Amniotic stem cell (primary cell): ENCODE data around the gene BPGM.

ENCODE experiments used
- DNase-seq: peaks from one replicate; lab custom pipeline; 2025; lab: John Stamatoyannopoulos, UW

The BPGM gene

DNA sequence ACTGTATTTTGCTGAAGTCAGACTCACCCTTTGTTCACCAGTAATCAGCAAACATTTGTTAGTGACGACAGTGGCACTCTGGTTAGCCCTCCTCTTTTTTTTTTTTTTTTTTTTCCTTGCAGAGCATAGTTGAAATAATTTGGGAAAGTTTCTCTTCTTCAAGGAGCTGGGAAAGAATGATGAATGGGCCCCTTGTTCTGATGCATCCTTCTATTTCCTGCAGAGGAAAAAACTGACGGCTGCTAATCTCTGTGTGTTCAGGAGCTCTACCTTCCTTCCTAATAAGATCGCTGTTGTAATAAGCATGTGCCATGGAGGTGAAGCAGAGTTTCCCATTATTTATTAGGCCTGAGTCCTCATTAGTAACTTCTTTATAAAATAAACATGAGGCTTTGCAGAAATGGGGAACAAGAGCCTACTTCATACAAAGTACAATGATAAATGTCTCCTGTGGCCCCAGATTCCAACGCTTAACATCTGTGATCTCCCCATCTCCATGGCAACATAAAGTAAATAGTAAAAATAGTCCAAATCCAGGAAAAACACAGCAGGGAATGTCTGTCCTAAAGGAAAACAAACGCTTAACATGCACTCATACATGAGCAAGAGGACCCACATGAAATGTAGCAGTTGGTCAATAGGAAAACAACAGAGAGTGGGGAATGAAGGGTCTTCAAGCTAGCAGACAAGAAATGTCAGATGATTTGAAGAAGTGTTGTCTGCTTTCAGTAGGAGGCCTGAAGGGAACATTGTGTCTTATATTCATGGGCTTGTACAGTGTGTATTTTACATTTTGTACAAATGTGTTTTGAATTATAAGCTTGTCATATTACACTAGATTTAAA is 73.7 kb downstream of the BPGM start:
- DNase-seq: no peak

DNA sequence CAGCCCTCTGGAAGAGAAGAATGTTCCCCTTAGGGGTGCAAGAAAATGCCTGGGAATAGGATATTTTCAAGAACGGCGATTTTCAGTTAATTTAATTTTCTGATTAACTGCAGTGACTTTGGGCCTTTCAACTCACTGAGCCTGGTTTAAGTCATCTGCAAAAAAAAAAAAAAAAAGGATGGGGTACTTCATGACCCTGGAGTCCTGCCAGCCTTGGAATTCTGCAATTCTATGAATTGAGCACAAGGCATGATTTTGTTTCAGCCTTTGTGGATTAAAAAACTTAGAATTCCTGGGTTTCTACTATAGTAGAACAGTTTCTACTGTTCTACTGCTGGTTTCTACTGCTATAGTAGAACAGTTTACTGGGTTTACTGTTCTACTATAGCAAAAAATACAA is 74.5 kb downstream of the BPGM start:
- DNase-seq: no peak

DNA sequence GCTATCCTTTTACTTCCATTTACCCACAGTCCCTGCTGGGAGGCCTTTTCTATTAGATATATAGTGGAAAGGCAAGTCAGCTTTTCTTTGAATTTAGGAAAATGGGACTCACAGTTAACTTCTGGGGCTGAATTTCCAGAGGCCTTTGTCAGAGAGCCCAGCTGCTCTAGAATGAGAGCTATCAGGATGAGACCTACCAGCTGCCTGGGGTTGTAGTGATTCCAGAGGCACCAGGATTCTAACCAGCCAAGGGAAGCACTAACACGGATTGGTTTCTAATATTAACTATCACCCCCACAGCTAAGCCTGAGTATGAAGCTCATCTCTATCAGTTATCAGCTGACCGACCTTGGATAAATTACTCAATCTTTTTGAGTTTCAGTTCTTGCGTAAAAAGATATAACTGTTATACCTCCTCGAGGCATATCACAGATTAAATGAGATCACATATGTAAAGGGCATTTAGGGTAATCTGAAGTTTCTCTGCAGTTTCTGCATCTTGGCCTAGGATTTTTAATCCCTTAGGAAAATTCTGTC is 76.2 kb downstream of the BPGM start:
- no peak for DNase-seq

DNA sequence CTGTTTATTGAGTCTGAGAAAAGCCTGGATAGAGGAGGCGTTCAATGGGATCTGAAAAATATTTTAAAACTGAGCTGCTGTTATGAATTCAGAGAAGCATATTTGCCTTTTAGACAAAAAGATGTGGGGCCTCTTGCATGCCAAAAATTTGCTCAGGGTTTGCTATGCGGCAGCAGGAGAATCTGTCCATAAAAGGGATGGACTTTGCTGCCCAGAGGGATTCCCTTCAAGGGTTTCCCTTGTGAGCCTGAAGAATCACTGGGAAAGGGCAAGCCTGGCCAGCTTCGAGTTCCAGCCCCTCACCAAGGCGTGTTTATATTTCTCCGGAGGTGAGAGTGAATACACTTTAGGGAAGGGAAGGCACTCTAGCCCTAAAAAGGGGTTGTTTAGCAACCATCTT is 77.2 kb downstream of the BPGM start:
- no peak for DNase-seq

- DNase-seq: no peak
Observed at GRCh38 chr7:134724606-134725005, 78.0 kb downstream of the BPGM start.

- no peak for DNase-seq
Observed at GRCh38 chr7:134726581-134726980, 79.9 kb downstream of the BPGM start.

DNA sequence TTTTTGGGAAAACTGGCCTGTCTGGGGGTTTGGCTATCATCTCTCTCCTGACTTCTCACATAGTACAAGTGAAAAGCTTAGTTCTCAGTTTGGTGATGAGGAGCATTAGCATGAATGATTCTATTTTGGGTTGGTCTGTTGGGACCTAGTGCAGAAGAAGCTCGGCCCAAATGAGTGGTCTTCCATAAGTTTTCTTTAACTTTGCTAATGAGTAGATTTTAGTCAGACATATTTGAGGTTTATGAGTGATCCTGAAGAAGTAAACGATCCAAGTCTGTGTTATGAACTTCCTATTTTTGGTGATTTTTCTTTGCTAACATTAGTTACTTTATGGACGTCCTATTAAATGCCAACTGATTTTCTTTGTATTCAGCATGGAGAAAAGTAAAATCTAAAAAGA is 81.1 kb downstream of the BPGM start:
- DNase-seq: no peak
